ENCODE data around the gene PRKD1.
"Not testable (repeated sequence)": the region's sequence is repeated elsewhere in the genome, so short reads cannot be mapped to it uniquely, and the experiment has no call there.

The PRKD1 gene

DNA sequence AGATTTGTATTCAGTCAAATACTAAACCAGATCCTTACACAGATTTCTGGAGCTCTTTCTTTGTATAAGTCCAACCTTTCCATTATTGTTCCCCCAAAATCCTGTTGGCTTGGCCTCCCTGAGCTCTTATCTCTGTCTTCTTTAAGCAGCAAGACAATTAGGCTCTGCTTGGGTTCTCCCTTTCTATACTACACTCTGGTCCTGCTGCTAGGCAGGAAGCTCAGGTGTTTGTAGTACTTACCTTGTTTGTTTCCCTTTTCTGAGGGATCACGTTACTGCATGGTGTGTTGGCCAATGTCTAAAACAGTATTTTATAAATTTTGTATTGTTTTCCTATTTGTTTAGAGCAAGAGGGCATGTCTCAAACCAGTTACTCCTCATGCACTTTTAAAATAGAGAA, 192.9 kb downstream of the PRKD1 start:
- peak; percentile 48 for DNase-seq

DNA sequence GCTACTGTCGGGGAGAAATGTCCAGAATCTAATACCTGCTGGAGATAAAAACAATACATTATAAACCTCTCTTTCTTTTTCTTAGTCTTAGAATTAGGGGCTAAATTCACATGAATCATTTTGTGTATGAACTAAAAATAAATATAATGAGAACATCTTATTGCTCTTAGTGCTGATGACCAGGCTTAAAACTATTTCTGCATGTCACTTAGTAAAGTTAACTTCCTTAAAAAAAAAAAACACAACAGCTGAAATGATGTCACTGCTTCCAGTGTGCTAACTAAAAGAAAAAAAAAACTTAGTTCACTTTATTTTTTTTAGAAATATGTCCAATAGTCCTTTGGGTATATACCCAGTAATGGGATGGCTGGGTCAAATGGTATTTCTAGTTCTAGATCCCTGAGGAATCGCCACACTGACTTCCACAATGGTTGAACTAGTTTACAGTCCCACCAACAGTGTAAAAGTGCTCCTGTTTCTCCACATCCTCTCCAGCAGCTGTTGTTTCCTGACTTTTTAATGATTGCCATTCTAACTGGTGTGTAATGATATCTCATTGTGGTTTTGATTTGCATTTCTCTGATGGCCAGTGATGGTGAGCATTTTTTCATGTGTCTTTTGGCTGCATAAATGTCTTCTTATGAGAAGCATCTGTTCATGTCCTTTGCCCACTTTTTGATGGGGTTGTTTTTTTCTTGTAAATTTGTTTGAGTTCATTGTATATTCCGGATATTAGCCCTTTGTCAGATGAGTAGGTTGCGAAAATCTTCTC, 200.9 kb downstream of the PRKD1 start:
- DNase-seq = not testable (repeated sequence)

DNA sequence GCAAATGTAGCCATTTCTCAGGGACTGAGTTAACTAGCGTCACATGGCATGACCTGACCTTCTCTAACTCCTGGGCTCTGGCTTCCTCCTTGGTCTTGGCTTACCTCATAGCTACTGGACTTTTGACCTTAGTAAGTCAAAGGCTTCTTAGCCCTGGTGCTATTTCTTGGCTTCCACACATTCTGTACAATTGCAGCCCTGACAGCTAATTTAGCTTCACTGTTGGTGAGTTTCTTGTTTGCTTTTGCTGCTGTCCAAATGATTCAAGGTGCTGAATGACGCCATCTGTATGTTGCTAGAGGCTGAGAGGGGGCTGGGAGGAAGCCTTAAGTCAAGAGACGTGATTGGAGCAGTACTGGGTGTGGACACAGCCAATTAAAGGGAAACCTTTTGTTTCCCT, 202.7 kb downstream of the PRKD1 start:
- DNase-seq = peak; percentile 71

DNA sequence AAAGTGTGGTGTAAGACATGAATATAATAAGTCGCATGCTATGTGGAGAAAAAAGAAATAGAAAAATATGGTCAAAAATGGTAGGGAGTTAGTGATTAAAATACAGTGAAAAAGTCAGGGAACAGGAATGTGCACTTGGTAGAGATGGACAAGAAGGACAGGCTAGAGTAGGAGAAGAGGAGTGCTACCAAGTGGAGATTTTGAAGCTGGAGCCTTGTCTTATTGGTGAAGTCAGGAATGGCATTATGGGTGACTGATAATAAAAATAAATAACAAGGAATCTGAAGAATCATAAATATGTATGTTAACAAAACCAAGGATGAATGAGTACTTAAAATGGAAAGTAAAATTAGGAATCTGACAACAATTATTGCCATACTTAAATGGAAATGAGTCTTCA, 204.8 kb downstream of the PRKD1 start:
- DNase-seq = no peak

DNA sequence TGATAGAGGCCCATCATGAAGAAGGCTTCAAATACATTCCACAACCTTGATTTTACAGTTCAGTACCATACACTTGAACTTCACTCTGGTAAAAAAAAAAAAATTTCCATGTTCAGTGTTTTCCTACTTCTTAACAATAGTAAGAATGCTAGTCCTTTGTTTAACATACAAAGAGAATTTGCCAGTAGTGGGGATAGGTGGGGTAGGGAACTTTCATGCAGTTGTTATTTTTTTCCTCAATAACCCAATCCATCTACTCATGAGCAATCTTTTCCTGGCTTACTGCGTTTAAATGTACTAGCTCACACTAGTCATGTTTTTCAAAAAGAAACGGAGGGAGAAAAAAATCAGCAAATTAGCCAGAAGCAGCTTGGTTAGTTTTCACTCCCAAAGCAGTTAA, 206.1 kb downstream of the PRKD1 start:
- no peak for DNase-seq

DNA sequence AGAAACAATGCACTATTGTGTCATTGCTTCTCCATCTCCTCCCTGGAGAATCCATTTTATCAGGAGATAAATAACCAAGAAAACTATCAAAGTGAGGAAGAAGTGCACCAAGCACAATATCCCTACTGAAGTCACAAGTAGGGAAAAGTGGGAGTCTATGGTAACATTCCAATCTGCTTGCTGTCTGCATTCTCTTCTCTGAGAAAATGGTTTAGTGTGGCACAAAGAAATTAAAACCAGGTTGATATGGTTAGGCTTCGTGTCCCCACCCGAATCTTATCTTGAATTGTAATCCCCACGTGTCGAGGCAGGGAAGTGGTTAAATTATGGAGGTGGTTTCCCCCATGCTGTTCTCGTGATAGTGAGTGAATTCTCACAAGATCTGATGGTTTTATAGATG, 209.7 kb downstream of the PRKD1 start:
- no peak for DNase-seq

DNA sequence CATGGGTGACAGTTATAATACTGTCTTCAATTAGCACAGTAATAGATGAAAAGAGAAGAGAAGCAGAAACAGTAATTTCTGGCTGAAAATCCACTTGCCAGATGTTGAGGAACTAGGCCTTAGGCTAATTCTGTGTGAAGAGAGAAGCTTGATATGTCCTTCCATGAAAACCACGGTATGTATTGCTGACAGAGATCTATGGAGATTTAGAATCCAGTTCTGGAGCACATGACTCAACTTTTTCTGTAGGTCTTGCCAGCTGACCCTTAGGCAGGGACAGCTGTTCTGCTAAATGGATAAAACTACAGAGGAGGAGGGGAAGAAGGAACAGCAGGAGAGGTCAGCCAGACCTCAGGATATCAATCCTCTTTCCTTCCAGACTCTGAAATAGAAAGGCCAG, 211.5 kb downstream of the PRKD1 start:
- no peak for DNase-seq

DNA sequence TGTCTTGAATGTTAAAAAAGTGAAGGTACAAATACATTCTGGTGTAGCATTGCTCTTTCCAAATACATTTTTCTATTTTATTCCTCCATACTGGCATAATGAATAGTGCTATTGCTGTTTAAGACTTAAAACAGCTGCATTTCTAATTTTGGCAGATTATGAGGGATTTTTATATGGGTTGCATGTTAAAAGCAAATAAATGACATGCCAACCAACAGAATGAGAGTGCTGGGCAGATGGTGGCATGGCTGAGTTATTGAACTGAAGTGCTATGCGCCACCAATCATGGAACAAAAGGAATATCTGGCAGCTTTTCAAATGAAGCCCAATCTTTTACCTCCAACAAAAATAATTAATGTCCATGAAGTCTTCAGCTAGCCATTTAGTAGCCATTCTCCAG, 215.0 kb downstream of the PRKD1 start:
- DNase-seq = peak; percentile 61

DNA sequence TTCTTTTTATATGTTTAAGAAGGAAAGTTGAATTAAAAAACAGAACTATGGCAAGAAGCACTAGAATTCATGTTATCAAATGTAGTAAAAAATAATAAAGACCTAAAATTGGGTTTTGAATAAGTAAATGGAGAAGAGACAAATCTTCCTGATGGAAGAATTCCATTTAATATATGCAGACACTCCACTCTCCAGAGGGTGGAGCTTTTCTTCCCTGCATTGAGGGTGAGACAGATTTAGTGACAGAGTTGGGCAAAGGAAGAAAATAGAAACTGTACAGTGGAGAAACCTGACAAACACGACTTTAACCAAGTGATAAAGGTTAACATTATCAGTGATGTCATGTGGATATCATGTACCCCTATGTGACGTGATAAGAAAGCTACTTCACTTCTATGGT, 217.6 kb downstream of the PRKD1 start:
- no peak for DNase-seq

DNA sequence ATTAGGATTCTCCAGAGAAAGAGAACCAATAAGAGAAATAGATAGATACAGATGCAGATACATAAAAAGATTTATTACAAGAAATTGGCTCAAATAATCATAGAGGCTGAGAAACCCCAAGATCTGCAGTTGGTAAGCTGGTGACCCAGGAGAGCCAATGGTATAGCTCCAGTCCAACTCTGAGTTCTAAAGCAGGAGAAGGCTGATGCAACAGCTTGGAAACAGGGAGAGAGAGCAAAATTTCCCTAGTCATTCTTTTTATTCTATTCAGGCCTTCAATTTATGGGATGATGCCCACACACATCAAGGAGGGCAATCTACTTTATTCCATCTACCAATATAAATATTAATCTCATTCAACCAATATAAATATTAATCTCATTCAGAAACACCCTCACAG, 218.2 kb downstream of the PRKD1 start:
- no peak for DNase-seq

DNA sequence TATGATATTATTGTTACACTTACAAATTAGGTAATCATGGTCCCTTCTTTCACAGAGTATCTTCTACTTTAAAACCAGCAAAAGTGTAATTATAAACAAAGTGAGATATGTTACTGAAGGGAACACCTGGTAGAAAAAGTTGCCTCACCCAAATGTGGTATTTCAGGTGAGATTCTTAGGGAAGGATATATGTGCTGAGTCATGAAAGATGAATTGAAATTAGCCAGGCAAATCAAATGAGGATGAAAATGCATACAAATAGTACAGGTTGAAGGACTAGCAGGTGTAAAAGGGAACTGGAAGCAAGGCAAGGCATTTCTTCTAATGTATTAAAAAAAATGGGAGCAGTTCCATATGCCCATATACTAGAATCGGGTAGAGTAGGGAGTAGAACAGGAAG, 220.9 kb downstream of the PRKD1 start:
- no peak for DNase-seq

DNA sequence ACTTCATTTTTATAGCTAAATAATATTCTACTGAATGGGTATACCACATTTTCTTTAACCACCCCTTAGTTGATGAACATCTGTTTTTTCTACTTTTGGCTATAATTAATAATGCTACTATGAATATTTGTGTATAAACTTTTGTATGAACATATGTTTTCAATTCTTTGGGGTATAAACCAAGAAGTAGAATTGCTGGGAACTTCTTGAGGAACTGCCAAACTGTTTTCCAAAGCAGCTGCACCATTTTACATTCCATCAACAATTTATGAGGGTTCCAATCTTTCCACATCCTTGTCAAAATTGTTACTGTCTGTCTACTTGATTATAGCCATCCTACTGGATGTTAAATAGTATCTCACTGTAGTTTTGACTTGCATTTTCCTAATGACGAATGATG, 221.8 kb downstream of the PRKD1 start:
- no peak for DNase-seq

DNA sequence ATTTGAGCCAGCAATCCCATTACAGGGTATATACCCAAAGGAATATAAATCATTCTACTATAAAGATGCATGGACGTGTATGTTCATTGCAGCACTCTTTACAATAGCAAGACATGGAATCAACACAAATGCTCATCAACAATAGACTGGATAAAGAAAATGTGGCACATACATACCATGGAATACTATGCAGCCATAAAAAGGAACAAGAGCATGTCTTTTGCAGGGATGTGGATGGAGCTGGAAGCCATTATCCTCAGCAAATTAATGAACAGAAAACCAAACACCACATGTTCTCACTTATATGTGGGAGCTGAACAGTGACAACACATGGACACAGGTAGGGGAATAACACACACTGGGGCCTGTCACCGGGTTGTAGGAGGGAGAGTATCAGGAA, 238.1 kb downstream of the PRKD1 start:
- not testable (repeated sequence) for DNase-seq

DNA sequence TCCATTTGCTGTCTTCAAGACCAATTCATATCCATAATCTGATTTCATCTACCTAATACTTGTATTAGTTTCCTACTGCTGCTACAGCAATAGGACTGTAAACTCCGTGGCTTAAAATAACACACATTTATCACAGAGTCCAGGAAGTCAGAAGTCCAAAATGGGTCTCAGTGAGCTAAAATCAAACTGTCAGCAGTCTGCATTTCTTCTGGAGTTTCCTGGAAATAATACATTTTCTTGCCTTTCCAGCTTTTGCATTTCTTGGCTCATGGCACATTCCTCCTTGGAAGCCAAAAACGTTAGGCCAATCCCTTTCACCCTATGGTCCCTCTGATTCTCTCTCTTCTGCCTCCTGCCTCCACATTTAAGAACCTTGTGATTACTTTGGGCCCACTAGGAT, 239.8 kb downstream of the PRKD1 start:
- DNase-seq = no peak

DNA sequence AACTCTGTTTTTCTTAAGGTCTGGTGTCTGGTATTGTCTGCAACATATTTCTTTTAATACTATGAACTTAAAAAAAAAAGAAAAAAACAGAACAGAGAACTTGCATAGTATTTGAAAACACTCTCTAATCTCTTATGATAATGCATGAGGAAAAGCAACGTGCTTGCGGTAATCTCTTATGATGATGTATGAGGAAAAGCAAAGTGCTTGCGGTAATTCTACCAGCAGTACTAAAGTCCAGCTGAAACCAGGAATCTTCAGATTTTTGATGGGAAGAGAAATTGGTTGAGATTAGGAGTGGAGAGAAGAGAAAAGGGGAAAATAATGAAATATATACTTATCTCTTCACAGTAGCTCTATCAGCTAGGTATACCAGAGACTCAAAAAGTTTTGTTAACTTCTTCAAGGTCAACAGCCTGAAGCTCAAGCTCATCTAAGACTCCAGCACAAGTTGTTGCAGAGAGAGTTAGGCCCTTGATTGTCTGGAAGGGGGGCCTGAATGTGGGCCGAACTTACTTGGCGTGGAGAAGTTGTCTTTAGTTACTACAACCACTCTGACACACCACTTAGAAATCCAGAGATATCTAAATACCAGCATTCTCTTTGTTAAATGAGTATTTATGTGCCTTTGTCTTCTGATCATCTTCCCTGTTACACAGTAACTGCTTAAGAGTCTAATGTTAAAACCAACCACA, 240.4 kb downstream of the PRKD1 start:
- no peak for DNase-seq

DNA sequence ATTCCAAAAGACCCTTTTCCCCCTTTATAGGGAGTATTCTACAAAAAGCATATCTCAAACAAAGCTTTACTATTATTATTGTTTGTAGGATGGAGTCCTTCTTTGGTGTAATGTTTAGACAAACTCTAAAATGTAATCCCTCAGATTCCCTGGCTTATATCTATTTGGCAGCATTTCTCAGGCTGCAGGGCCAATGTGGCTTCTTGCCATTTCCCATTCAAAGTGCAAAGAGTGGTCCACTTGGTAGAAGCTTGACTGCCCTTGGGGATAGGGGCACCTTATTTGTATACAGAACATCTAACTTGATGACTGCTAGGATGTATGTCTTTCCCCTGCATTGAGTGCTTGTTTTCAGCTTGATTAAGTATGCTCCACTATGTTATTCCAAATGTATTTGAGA, 242.7 kb downstream of the PRKD1 start:
- DNase-seq = no peak

DNA sequence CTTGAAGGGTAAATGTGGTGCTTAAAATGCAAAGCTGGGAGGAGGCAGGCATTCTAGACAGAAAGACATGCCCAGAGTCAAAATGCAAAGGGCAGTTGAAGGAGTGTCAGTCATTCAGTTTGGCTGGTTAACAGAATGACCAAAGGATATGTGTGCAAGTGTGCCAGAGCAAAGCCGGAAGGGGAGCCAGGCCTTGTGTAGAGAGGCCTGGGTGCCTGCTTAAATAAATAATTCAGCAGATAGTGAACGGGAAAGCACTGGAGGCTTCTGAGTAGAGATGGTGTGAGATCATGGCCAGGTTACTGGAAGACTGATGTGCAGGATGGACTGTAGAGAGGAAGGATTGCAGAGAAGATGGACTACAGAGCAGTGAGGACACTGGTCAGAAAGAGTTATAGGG, 244.9 kb downstream of the PRKD1 start:
- DNase-seq = no peak

DNA sequence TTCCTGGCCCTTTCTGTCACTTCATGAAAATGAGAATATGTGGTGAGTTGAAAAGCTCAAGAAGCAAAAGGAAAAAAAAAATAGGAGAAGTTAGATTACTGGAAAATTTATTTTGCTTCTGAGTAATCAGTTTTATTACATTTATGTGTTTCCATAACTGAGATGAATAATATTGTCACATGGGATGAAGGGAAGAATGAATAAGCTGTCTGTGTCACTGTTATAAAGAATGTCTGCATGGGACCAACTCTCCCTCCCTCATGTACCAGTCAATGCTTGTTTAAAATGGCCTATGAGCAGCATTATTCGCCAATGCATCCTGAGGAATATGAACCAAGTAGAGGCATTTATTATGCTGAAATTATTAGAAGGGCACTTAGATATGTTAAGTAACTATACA, 246.3 kb downstream of the PRKD1 start:
- DNase-seq = no peak

DNA sequence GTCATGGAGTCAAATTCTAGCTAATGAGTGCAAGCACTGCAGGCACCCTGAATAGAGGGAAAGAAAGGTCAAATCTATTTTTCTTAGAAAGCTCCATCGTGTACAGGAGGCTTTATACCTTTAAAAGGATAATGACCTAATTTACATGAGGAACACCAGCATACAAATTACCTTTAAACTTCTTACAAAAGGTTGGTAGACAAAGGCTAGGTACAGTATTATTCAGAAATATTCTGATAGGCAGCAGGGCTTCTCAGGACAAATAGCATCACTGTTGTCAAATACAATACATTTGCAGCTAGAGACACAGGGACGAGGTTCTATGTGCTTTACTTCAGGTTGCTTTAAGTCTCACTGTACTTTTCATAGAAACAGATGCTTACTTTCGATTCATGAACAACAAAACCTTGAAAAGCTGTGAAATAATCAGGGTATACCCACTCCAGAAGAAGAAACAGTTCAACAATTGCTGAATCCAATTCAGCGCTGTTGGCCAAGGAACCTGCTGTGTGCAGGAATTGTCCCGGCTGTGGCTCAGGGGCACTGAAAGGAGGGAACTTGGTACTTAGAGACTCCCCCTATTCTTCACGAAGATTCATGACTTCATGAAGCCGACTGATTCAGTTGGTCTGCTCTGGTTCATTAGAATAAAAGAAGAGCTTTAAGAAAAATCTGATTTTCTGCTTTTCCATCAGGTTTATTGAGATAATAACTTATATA, 252.9 kb downstream of the PRKD1 start:
- no peak for DNase-seq

DNA sequence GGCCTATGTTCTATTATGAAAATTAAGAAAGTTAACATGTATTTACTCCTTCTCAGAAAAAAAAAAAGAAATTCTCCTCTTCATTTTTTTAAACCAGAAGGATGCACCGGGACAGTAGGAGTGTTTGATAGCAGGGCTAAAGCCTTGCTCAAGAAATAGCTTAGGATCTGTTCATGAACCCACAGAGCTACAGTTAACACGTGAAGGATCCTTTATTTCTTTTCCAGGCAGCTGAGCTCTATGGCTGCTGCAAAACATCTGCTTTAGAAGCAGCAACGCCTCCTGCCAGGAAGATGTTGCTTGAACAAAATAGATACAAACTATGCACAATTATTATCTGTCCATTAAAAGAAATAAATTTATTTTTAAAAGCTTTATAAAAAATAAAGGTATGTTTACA, 254.8 kb downstream of the PRKD1 start:
- DNase-seq = no peak

DNA sequence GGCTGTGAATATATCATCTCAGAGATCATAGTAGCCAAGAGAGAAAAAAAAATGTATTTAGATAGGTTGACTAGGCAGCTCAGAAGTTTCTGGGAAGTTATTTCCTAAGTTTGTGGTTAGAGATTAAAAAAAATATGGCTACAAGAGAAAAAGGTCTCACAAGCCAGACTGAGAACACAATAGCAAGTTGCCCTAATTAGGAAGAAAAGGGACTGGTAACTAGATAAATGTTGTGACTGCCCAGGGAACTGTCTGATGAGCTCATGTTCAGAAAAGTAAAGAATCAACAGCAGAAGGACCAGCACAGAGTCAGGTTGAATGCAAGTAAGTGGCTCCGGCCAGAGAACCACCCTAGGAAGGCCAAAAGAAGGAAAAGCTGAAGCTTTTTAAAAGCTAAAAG, 256.6 kb downstream of the PRKD1 start:
- peak; percentile 8 for DNase-seq

DNA sequence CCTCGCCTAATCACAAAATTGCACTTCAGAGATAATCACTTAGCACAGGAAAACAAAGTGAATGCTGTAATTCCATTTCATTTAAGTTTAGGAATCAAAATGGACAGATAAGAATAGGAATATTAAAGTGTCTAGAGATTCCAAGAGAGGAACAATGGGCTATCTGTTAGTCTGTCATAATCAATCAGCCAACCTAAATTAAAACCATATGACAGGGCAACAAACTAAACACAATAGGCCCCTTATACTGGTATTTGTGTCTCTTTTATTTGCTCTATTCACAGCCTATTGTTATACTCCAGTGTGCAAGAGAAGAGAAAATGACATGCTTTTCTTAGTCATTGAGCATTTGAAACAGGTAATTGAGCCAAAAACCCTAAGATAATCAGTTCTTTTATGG, 259.4 kb downstream of the PRKD1 start:
- peak; percentile 89 for DNase-seq

DNA sequence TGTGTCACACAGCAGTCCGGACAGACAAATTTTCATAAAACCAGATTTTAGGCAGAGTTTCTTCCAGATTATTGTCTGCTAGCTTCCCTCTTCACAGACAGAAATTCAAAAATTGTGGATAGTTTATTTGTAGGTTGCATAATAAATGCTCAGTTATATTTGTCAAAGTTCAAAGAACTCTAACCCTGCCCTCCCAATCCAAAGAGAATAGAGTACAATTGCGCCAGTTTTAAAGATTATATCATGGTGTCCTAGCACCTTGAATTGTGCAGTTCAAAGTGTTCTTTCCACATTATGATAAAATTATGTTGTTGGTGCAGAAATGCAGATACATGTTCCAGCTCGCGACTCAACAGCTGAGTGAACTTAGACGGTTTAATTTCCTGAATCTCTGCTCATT, 263.1 kb downstream of the PRKD1 start:
- DNase-seq = no peak

DNA sequence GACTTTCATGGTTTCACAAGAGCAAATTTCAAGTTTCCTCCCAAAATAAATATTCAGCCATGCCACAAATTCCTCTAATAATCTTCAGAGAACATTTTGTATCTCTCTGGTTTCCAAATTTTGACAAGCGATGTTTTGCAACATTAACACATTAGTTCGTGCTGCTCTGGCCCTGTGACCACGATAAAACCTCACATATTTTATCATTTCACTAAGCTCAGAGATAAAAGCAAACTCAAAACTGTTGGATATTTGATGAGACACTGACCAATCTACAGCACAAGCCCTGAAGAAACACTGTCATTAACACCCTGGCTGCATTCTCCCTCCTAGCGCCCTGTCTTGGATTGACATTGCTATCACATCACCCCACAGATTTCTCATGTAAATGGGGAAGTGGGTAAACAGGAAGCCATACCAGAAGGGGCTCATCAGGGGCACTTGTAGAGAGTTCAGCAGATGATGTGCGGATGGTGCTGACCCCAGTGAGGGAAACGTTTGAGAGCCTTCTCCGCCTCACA, 264.3 kb downstream of the PRKD1 start:
- DNase-seq = no peak
